Naive thymus-derived CD8-positive, alpha-beta T cell (primary cell): ENCODE data around the gene KCNJ15. TPM values are rescaled to one million over a fixed set of nuclear protein-coding genes. Genes with fewer than 3 reads are reported as not detected.

Source experiments
- ATAC-seq, 2 donors: fragments of 150-1000 bp; cut with Tn5 transposase in 1 of 2; sonication (Bioruptor Pico), chemical (Tn5 transposase) in 1 of 2; 1 replicate in 1 of 2; 2 replicates in 1 of 2; pipeline ENCODE4 v1.10.0; 2021; ENCODE audit warnings: mild to moderate bottlenecking in 2 of 2, moderate library complexity in 2 of 2
- POLR2A ChIA-PET: fragments of 350-600 bp; sonication (Branson Sonifier 250); formaldehyde crosslinking; loops from one replicate; lab custom pipeline; 2021; ENCODE audit warnings: antibody characterized with exemption; lab: Charles Lee
- DNase-seq, 10 donors: peaks; one replicate each; pipeline versions ENCODE4 v3.0.0 to v3.0.0-alpha.2; 2020 to 2022
- H3K27ac Mint-ChIP-seq, 10 donors: one replicate each; pipeline ENCODE4 v1.8.0; 2020 to 2022; ENCODE audit warnings: mild to moderate bottlenecking in 10 of 10, mixed read lengths in 10 of 10, moderate library complexity in 4 of 10, inconsistent platforms in 1 of 10
- H3K27me3 Mint-ChIP-seq, 5 donors: one replicate each; pipeline ENCODE4 v1.8.0; 2021 to 2022; ENCODE audit warnings: mixed read lengths in 5 of 5
- H3K36me3 Mint-ChIP-seq, 3 donors: one replicate each; pipeline ENCODE4 v1.8.0; 2020 to 2022; ENCODE audit warnings: mixed read lengths in 3 of 3, mild to moderate bottlenecking in 2 of 3, inconsistent platforms in 1 of 3
- H3K4me1 Mint-ChIP-seq, 4 donors: one replicate each; pipeline ENCODE4 v1.8.0; 2021 to 2022; ENCODE audit warnings: mixed read lengths in 4 of 4
- H3K4me3 Mint-ChIP-seq, 10 donors: one replicate each; pipeline ENCODE4 v1.8.0; 2020 to 2022; ENCODE audit warnings: mild to moderate bottlenecking in 10 of 10, mixed read lengths in 10 of 10, moderate library complexity in 6 of 10, inconsistent platforms in 1 of 10
- H3K9me3 Mint-ChIP-seq, 9 donors: one replicate each; pipeline ENCODE4 v1.8.0; 2020 to 2022; ENCODE audit warnings: mixed read lengths in 9 of 9, mild to moderate bottlenecking in 3 of 9, inconsistent platforms in 1 of 9, moderate library complexity in 1 of 9
- polyA plus RNA-seq, 3 donors: library from polyadenylated mRNA; unstranded; fragments of 300-500 nt; fragmentation: Illumina TruSeq; gene quantifications; one replicate each; pipeline ENCODE4 v1.2.3, GENCODE V29; 2021
- total RNA-seq, 8 experiments: library from RNA in 2 of 8; stranded (reverse) in 2 of 8; gene quantifications; one replicate each; pipeline ENCODE4 v1.2.3 and lab custom pipeline; 2021 to 2026

Gene KCNJ15
- total and polyA plus RNA-seq, 5 experiments from 2014 or later = not detected

DNA sequence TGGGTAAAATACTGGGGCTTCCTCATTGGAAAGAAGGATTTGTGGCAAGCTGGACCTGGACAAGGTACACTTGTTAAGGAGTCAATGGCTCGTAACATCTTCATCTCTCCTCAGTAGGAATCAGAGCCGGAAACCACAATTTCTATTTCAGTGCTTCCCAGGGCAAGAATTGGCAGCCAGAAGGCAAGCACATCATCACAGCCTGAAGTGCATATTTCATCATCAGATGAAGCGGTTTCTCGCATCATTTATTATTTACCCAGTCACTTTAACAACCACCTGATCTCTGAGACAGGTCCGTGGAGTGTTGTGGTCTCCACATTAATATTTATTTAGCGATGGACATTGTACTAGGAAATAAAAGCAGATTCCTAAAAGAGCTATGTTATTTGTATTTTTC lies 55.0 kb downstream of the KCNJ15 start:
- Mint-ChIP-seq H3K4me1 (no peaks in the 10 kb centered on the region), H3K9me3 (no peaks in the 10 kb centered on the region), H3K36me3 (peaks cover 0 to 3% (median 0%) of the 10 kb centered on the region in 3 donors), H3K4me3 (no peak overlapping the region), H3K27me3 (peaks cover 1 to 29% (median 13%) of the 10 kb centered on the region in 5 donors), H3K27ac (no peak overlapping the region)
- POLR2A ChIA-PET = no interaction called here
- DNase-seq (no peak), ATAC-seq (no peak)

- H3K27ac Mint-ChIP-seq = no peak overlapping the region
- H3K36me3 Mint-ChIP-seq = peaks cover 0 to 3% (median 0%) of the 10 kb centered on the region in 3 donors
- H3K27me3 Mint-ChIP-seq = peaks cover 1 to 29% (median 13%) of the 10 kb centered on the region in 5 donors
- DNase-seq (no peak), ATAC-seq (no peak)
- H3K4me3 Mint-ChIP-seq = no peak overlapping the region
- no peaks in the 10 kb centered on the region for H3K9me3 Mint-ChIP-seq
- POLR2A ChIA-PET = no interaction called here
- no peaks in the 10 kb centered on the region for H3K4me1 Mint-ChIP-seq
Observed at GRCh38 chr21:38312822-38313221, 56.0 kb downstream of the KCNJ15 start.

- Mint-ChIP-seq H3K4me3 (peak overlapping the region in 1 of 10 donors; percentile 9), H3K36me3 (peaks cover 0 to 3% (median 0%) of the 10 kb centered on the region in 3 donors), H3K27me3 (peaks cover 1 to 26% (median 15%) of the 10 kb centered on the region in 5 donors), H3K27ac (no peak overlapping the region), H3K9me3 (no peaks in the 10 kb centered on the region), H3K4me1 (no peaks in the 10 kb centered on the region)
- DNase-seq = no peak
- POLR2A ChIA-PET = no interaction called here
- no peak for ATAC-seq
Observed at GRCh38 chr21:38314558-38314957, 57.8 kb downstream of the KCNJ15 start.

DNA sequence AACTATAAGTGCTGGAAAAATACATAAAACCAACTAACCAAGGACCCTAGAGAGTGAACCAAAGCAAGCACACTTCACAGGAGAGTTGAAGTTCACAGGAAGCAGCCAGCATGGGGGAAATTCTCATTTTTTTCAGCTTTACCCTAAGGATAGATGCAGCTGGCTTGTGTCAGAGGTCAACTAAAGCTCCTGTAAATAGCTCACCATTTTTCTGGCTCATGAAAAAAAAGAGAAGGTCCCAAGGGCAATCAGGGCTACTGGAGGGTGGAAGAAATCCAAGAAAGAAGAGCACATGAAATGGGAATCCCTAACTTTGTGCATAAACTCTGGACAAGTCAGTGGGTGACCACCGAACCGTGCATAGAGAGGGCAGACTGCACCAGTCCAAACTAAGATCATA lies 58.3 kb downstream of the KCNJ15 start:
- DNase-seq (no peak), ATAC-seq (no peak)
- no peaks in the 10 kb centered on the region for H3K9me3 Mint-ChIP-seq
- peaks cover 1 to 24% (median 15%) of the 10 kb centered on the region in 5 donors for H3K27me3 Mint-ChIP-seq
- H3K27ac Mint-ChIP-seq = no peak overlapping the region
- POLR2A ChIA-PET = no interaction called here
- H3K4me1 Mint-ChIP-seq = no peaks in the 10 kb centered on the region
- H3K36me3 Mint-ChIP-seq = peaks cover 0 to 3% (median 0%) of the 10 kb centered on the region in 3 donors
- H3K4me3 Mint-ChIP-seq = no peak overlapping the region

GRCh38 chr21:38319781-38320180 lies 63.0 kb downstream of the KCNJ15 start:
- no peak overlapping the region for H3K4me3 Mint-ChIP-seq
- DNase-seq (no peak), ATAC-seq (no peak)
- H3K4me1 Mint-ChIP-seq = peaks cover 7 to 21% (median 17%) of the 10 kb centered on the region in 4 donors
- no peaks in the 10 kb centered on the region for H3K36me3 Mint-ChIP-seq
- H3K27me3 Mint-ChIP-seq = peaks cover 0 to 6% (median 3%) of the 10 kb centered on the region in 5 donors
- H3K27ac Mint-ChIP-seq = no peak overlapping the region
- no peaks in the 10 kb centered on the region for H3K9me3 Mint-ChIP-seq
- POLR2A ChIA-PET = no interaction called here

DNA sequence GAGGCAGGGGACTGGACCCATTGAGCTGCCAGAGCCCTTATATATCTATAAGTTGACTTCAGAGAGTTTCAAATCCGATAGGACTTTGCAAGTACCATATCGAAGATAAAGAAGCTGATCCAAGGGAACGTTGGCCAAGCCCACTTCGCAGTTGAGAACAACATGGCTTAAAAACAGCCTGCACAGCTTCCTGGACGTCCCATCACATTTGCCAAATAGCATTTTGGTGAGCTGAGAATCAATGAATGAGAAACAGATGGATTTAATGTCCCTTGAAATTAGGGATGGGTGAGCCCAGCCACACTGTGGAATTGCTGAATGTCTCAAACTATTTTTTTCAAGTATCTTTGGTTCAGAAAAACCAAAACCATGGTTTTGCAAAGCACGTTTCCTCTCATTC lies 64.8 kb downstream of the KCNJ15 start:
- POLR2A ChIA-PET = no interaction called here
- DNase-seq (no peak), ATAC-seq (no peak)
- Mint-ChIP-seq H3K27ac (no peak overlapping the region), H3K4me3 (no peak overlapping the region), H3K4me1 (peaks cover 7 to 26% (median 17%) of the 10 kb centered on the region in 4 donors), H3K36me3 (no peaks in the 10 kb centered on the region), H3K27me3 (peaks cover 0 to 2% (median 0%) of the 10 kb centered on the region in 5 donors), H3K9me3 (no peaks in the 10 kb centered on the region)

DNA sequence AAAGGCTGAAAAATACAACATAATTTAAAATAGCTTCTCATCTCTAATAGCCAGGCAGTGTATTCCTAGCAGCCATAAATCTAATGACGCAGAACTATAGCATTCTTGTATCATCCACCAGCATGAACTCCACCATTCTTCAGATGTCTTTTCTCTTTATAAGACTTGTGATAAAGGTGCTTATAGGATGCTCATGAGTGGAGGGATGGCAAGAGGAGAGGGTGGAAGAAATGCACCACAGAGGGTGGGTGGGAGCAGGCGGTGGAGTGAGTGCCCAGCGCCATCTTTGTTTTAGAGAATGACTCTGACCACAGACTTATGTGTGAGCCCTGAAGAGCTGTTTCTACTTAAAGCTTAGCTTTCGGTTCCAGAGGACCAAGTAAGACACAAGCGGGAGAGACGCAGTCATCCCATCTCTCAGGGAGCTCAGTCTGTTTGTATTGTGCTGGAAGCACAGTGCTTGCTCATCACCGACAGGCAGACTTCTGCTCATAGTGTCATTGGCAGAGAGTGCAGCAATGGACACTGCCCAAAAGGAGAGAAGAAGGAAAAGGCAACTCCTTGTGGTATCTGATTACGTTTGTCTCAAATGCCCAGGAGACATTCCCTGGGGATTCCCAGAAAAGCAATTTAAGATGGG lies 65.6 kb downstream of the KCNJ15 start:
- Mint-ChIP-seq H3K36me3 (no peaks in the 10 kb centered on the region), H3K27me3 (peaks cover 0 to 2% (median 0%) of the 10 kb centered on the region in 5 donors), H3K4me1 (peaks cover 7 to 26% (median 17%) of the 10 kb centered on the region in 4 donors), H3K27ac (peak overlapping the region in 1 of 10 donors; percentile 58), H3K4me3 (no peak overlapping the region), H3K9me3 (no peaks in the 10 kb centered on the region)
- DNase-seq = no peak
- ATAC-seq = no peak
- POLR2A ChIA-PET = no interaction called here

DNA sequence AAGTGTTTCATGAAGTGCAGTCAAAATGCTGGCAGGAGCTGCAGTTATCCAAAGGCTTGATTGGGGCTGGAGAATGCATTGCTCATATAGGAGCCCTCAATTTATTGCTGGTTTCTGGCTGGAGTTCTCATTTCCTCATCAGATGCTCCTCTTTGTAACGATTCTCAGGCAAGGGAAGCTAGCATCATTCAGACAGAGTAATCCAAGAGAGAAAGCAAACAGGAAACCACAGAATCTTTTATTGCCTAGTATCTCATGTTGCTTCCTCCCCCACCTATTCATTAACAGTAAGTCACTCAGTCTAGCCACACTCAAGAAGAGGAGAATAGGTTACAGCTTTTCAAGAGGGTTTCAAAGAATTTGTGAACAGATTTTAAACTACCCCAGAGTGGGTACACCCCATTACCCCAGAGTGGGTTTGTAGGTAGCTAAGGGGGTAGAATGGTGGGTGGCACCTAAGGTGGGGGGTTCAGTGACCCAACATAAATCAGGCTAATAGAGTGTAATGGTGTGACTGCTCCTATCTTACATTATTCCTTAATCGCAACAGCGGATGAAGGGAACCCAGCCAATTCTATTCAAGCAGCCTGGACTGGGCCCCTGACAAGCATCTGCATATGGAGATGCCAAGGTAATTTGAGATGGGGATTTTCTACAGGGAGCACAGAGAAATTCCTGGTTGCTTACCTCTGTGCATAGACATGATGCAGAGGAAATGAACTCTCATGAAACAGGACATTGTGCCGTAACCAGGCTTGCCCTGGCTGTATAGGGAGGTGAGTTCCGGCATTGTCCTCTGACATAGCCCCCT lies 67.1 kb downstream of the KCNJ15 start:
- Mint-ChIP-seq H3K9me3 (no peaks in the 10 kb centered on the region), H3K27me3 (no peaks in the 10 kb centered on the region), H3K27ac (peak overlapping the region; percentile 1 to 81 (median 62)), H3K36me3 (no peaks in the 10 kb centered on the region), H3K4me1 (peaks cover 7 to 26% (median 17%) of the 10 kb centered on the region in 4 donors), H3K4me3 (peak overlapping the region in 5 of 10 donors; percentile 0 to 52 (median 21))
- ATAC-seq = peak; percentile 82 to 98
- POLR2A ChIA-PET = no interaction called here
- DNase-seq = peak in 4 of 10 donors; percentile 5 to 47 (median 15)

DNA sequence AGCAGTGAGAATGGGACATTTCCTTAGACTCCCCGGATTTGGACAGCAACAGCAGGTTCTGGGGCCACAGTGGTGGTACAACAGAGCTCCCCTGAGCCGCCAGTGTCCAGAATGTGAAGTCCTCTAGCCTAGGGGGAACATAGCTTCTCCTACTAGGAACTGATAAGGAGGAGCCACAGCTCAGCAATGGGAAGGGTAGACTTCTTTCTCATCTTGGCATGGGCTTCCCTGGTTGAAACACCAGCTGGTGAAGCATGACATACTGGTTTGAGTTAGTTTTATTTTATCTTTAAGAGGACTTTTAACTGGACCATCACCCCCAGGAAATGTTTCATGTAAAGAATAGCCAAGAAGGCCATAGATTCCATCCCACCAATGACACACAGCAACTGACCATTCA lies 68.4 kb downstream of the KCNJ15 start:
- ATAC-seq (no peak), DNase-seq (no peak)
- Mint-ChIP-seq H3K27me3 (no peaks in the 10 kb centered on the region), H3K36me3 (no peaks in the 10 kb centered on the region), H3K4me1 (peaks cover 7 to 26% (median 17%) of the 10 kb centered on the region in 4 donors), H3K9me3 (peaks cover 0 to 2% (median 0%) of the 10 kb centered on the region in 9 donors), H3K27ac (no peak overlapping the region), H3K4me3 (no peak overlapping the region)
- POLR2A ChIA-PET = no interaction called here

DNA sequence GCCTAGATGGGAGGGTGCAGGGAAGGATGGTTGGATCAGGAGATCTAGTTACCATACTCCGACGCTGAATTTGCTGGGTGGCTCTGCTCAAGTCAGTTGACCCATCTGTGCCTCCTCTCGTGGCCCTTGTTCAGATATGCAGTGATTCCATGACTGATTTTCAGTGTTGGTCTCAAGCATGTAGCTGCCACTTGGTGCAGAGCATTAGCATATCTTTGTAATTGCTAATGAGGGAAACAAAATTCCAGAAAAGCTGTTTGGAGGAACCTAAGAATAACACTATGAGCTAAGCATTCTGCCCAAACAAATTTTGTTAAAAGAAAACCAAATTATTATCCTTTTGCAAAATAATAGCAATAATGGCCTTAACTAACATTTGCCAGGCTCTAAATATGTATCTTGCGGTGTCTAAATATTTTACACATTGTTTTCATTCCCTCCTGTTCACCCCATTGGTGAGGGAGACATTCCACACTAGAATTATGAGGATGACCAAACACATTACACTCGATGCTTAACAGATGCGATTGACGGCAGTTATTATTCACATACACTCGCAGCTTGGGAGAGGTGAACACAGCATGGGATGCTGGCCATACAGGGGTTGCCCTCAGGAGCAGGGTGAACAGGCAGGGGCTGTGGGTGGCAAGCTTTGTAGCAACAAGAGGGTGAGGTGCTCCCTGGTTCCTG lies 69.1 kb downstream of the KCNJ15 start:
- Mint-ChIP-seq H3K4me1 (peaks cover 7 to 26% (median 17%) of the 10 kb centered on the region in 4 donors), H3K36me3 (no peaks in the 10 kb centered on the region), H3K9me3 (peaks cover 0 to 2% (median 0%) of the 10 kb centered on the region in 9 donors), H3K27me3 (no peaks in the 10 kb centered on the region), H3K4me3 (no peak overlapping the region), H3K27ac (no peak overlapping the region)
- ATAC-seq (no peak), DNase-seq (no peak)
- POLR2A ChIA-PET = no interaction called here

DNA sequence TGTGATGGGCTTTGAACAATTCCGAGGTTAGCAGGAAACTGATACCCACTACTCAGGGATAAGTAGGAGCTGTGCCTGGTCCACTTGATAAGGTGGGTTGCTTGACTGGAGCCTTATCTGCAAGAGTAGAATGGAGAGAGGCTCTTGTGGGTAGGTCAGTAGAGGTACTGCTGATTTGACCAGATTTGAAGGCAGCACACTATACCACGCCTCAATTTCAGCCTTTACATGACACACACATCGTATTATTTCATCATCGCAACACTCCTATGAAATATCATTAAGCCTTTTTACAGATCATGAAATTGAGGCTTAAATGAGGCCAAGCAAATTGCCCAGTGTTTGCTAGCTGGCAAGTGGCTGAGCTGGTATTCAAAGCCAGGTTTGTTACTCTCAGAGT lies 69.6 kb downstream of the KCNJ15 start:
- Mint-ChIP-seq H3K4me3 (no peak overlapping the region), H3K27ac (no peak overlapping the region), H3K4me1 (peaks cover 7 to 26% (median 17%) of the 10 kb centered on the region in 4 donors), H3K36me3 (no peaks in the 10 kb centered on the region), H3K9me3 (peaks cover 0 to 2% (median 0%) of the 10 kb centered on the region in 9 donors), H3K27me3 (no peaks in the 10 kb centered on the region)
- ATAC-seq (no peak), DNase-seq (no peak)
- POLR2A ChIA-PET = no interaction called here

DNA sequence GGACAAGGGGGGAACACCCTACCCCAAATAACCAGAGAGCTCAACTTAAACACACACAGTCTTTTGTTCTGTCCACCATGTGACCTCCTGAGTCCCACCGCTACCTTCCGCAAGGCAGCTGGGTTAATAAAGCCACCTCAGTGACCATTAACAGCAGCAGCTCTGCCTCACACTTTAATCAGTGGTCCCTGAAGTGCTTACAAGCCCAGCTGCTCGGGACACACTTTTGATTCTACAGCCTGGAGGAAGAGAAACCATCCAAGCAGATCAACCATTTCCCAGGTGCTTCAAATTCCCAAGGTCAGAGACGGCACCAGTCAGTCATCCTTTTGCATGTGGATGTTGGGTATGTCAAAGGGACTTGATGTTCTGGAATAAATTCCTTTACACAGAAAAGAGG lies 70.1 kb downstream of the KCNJ15 start:
- no peak for ATAC-seq
- POLR2A ChIA-PET = no interaction called here
- no peak overlapping the region for H3K27ac Mint-ChIP-seq
- H3K9me3 Mint-ChIP-seq = peaks cover 0 to 2% (median 0%) of the 10 kb centered on the region in 9 donors
- no peak for DNase-seq
- H3K4me1 Mint-ChIP-seq = peaks cover 7 to 26% (median 17%) of the 10 kb centered on the region in 4 donors
- no peaks in the 10 kb centered on the region for H3K27me3 Mint-ChIP-seq
- H3K4me3 Mint-ChIP-seq = no peak overlapping the region
- no peaks in the 10 kb centered on the region for H3K36me3 Mint-ChIP-seq

- ATAC-seq (no peak), DNase-seq (no peak)
- peaks cover 0 to 2% (median 0%) of the 10 kb centered on the region in 9 donors for H3K9me3 Mint-ChIP-seq
- no peaks in the 10 kb centered on the region for H3K36me3 Mint-ChIP-seq
- no peak overlapping the region for H3K4me3 Mint-ChIP-seq
- H3K27ac Mint-ChIP-seq = no peak overlapping the region
- POLR2A ChIA-PET = no interaction called here
- no peaks in the 10 kb centered on the region for H3K27me3 Mint-ChIP-seq
- peaks cover 7 to 23% (median 16%) of the 10 kb centered on the region in 4 donors for H3K4me1 Mint-ChIP-seq
Observed at GRCh38 chr21:38327984-38328383, 71.2 kb downstream of the KCNJ15 start.
